HEK293T (cell line): ENCODE results near the gene CACNG5.

Experiments used
- CTCF ChIA-PET: fragments of 350-600 bp; formaldehyde crosslinking; extraction: SDS; loops from one replicate; lab custom pipeline; 2021; ENCODE audit warnings: antibody characterized with exemption, inconsistent platforms; lab: Yijun Ruan, JAX
- POLR2A ChIA-PET: fragments of 350-600 bp; formaldehyde crosslinking; extraction: SDS; loops from one replicate; lab custom pipeline; 2020; ENCODE audit warnings: antibody characterized with exemption, inconsistent platforms; lab: Yijun Ruan, JAX
- DNase-seq: peaks from one replicate; pipeline ENCODE4 v3.0.0; 2012; ENCODE audit warnings: mixed read lengths; ENCODE audit errors: extremely low spot score
- ARNT ChIP-seq: fragments of 450-650 bp; IDR thresholded peaks from 2 replicates; pipeline ENCODE4 v1.6.1; 2017; ENCODE audit warnings: mild to moderate bottlenecking
- BHLHE40 ChIP-seq: fragments of 450-650 bp; IDR thresholded peaks from 2 replicates; pipeline ENCODE4 v1.6.1; 2016; ENCODE audit warnings: mild to moderate bottlenecking, moderate library complexity, borderline replicate concordance
- CTBP1 ChIP-seq: fragments of 450-650 bp; IDR thresholded peaks from 2 replicates; pipeline ENCODE4 v1.6.1; 2016; ENCODE audit warnings: borderline replicate concordance
- ELF4 ChIP-seq: fragments of 450-650 bp; IDR thresholded peaks from 2 replicates; pipeline ENCODE4 v1.6.1; 2017; ENCODE audit warnings: antibody characterized with exemption
- FOXA1 ChIP-seq: fragments of 450-650 bp; IDR thresholded peaks from 2 replicates; pipeline ENCODE4 v1.6.1; 2016; ENCODE audit warnings: mild to moderate bottlenecking
- FOXK2 ChIP-seq: fragments of 450-650 bp; IDR thresholded peaks from 2 replicates; pipeline ENCODE4 v1.6.1; 2016; ENCODE audit warnings: mild to moderate bottlenecking
- FOXM1 ChIP-seq: fragments of 450-650 bp; IDR thresholded peaks from 2 replicates; pipeline ENCODE4 v1.6.1; 2017; ENCODE audit warnings: mild to moderate bottlenecking, borderline replicate concordance
- HDGF ChIP-seq: fragments of 450-650 bp; IDR thresholded peaks from 2 replicates; pipeline ENCODE4 v1.6.1; 2017; ENCODE audit warnings: antibody characterized with exemption, borderline replicate concordance
- L3MBTL2 ChIP-seq: fragments of 450-650 bp; conservative IDR thresholded peaks from 2 replicates; pipeline ENCODE4 v1.6.1; 2016; ENCODE audit warnings: mild to moderate bottlenecking
- LEF1 ChIP-seq: fragments of 450-650 bp; IDR thresholded peaks from 2 replicates; pipeline ENCODE4 v1.6.1; 2017; ENCODE audit warnings: mild to moderate bottlenecking, borderline replicate concordance
- NFRKB ChIP-seq: fragments of 450-650 bp; IDR thresholded peaks from 2 replicates; pipeline ENCODE4 v1.6.1; 2016; ENCODE audit warnings: mild to moderate bottlenecking, moderate library complexity
- PKNOX1 ChIP-seq: fragments of 450-650 bp; IDR thresholded peaks from 2 replicates; pipeline ENCODE4 v1.6.1; 2016
- SP1 ChIP-seq: fragments of 450-650 bp; IDR thresholded peaks from 2 replicates; pipeline ENCODE4 v1.6.1; 2017
- SUZ12 ChIP-seq: fragments of 450-650 bp; IDR thresholded peaks from 2 replicates; pipeline ENCODE4 v1.6.1; 2016; ENCODE audit warnings: mild to moderate bottlenecking
- TARDBP ChIP-seq: fragments of 450-650 bp; IDR thresholded peaks from 2 replicates; pipeline ENCODE4 v1.6.1; 2016
- ZNF384 ChIP-seq: fragments of 450-650 bp; IDR thresholded peaks from 2 replicates; pipeline ENCODE4 v1.6.1; 2016

CACNG5 gene

GRCh38 chr17:66916946-66917345 lies 82.0 kb downstream of the CACNG5 start:
- POLR2A ChIA-PET: no interaction called here
- TF ChIP-seq ZNF384: no peak
- TF ChIP-seq BHLHE40: no peak
- no peak for TF ChIP-seq TARDBP
- TF ChIP-seq LEF1: no peak
- no peak for TF ChIP-seq ELF4
- TF ChIP-seq FOXA1: no peak
- DNase-seq: no peak
- CTCF ChIA-PET: interaction anchor here (0.6 to 0.7 kb wide), 2 partner anchors 13 to 704 kb away, joined by 3 to 4 read pairs; no protein-coding TSS in a partner anchor

GRCh38 chr17:66918896-66919295 lies 84.0 kb downstream of the CACNG5 start:
- CTCF ChIA-PET: no interaction called here

GRCh38 chr17:66920435-66920834 lies 85.5 kb downstream of the CACNG5 start:
- CTCF ChIA-PET: interaction anchor here (0.9 kb wide), 1 partner anchor 205 kb away, joined by 3 read pairs; no protein-coding TSS in a partner anchor
- POLR2A ChIA-PET: no interaction called here
- TF ChIP-seq SUZ12 (no peak), ELF4 (no peak)
- DNase-seq: no peak

More at GRCh38 chr17:66918896-66919295, 84.0 kb downstream of the CACNG5 start:
- TF ChIP-seq CTBP1: no peak
- TF ChIP-seq ZNF384: no peak
- no peak for TF ChIP-seq FOXM1
- TF ChIP-seq ARNT: no peak
- no peak for TF ChIP-seq TARDBP
- no peak for TF ChIP-seq LEF1
- TF ChIP-seq SUZ12: no peak
- no peak for DNase-seq
- POLR2A ChIA-PET: no interaction called here

GRCh38 chr17:66920950-66921349 lies 86.0 kb downstream of the CACNG5 start:
- CTCF ChIA-PET: interaction anchor here (0.9 kb wide), 1 partner anchor 206 kb away, joined by 3 read pairs; no protein-coding TSS in a partner anchor
- POLR2A ChIA-PET: no interaction called here
- no peak for DNase-seq
- TF ChIP-seq PKNOX1 (no peak), ZNF384 (no peak), FOXA1 (no peak), SP1 (no peak)

GRCh38 chr17:66923886-66924285 lies 89.0 kb downstream of the CACNG5 start:
- no peak for DNase-seq
- ChIA-PET CTCF (no interaction called here), POLR2A (no interaction called here)
- TF ChIP-seq PKNOX1: no peak
- TF ChIP-seq LEF1: no peak
- no peak for TF ChIP-seq ZNF384
- TF ChIP-seq SUZ12: no peak
- TF ChIP-seq HDGF: no peak
- no peak for TF ChIP-seq ARNT
- no peak for TF ChIP-seq TARDBP
- no peak for TF ChIP-seq BHLHE40

GRCh38 chr17:66925811-66926500 lies 91.0 kb downstream of the CACNG5 start:
- no peak for DNase-seq
- TF ChIP-seq ELF4 (no peak), BHLHE40 (no peak), FOXK2 (no peak), ARNT (no peak), NFRKB (no peak), SUZ12 (no peak), PKNOX1 (no peak), CTBP1 (no peak), SP1 (no peak), FOXA1 (no peak), ZNF384 (no peak), L3MBTL2 (no peak), HDGF (no peak), TARDBP (no peak)
- ChIA-PET POLR2A (no interaction called here), CTCF (no interaction called here)

- POLR2A ChIA-PET: no interaction called here
- DNase-seq: no peak
- no peak for TF ChIP-seq ZNF384
- TF ChIP-seq LEF1: no peak
- TF ChIP-seq CTBP1: no peak
- TF ChIP-seq FOXK2: no peak
- no peak for TF ChIP-seq FOXA1
- TF ChIP-seq FOXM1: no peak
- no peak for TF ChIP-seq SUZ12
- no peak for TF ChIP-seq SP1
- no peak for TF ChIP-seq ARNT
- TF ChIP-seq NFRKB: no peak
- TF ChIP-seq PKNOX1: no peak
- TF ChIP-seq HDGF: no peak
- TF ChIP-seq ELF4: no peak
- no peak for TF ChIP-seq BHLHE40
- TF ChIP-seq TARDBP: no peak
- no peak for TF ChIP-seq L3MBTL2
- CTCF ChIA-PET: no interaction called here
Observed at GRCh38 chr17:66928949-66929348, 94.0 kb downstream of the CACNG5 start.
